ENCODE measurements around the gene MRGPRX1.
"Not testable (repeated sequence)": the region's sequence is repeated elsewhere in the genome, so short reads cannot be mapped to it uniquely, and the experiment has no call there.

GRCh38 chr11:18900637-18901036, 38.6 kb downstream of the MRGPRX1 start:
- TF ChIP-seq CTCF, POLR2A (IDR thresholded peaks at IDR 0.05): not testable (repeated sequence)

Data from heart left ventricle (tissue), 13 donors.